ENCODE measurements around the gene TTC21A. TPM values are rescaled to one million over a fixed set of nuclear protein-coding genes. Genes with fewer than 3 reads are reported as not detected.

TTC21A gene
- total RNA-seq, 1 donor from 2014 or later = 3.9 TPM

DNA sequence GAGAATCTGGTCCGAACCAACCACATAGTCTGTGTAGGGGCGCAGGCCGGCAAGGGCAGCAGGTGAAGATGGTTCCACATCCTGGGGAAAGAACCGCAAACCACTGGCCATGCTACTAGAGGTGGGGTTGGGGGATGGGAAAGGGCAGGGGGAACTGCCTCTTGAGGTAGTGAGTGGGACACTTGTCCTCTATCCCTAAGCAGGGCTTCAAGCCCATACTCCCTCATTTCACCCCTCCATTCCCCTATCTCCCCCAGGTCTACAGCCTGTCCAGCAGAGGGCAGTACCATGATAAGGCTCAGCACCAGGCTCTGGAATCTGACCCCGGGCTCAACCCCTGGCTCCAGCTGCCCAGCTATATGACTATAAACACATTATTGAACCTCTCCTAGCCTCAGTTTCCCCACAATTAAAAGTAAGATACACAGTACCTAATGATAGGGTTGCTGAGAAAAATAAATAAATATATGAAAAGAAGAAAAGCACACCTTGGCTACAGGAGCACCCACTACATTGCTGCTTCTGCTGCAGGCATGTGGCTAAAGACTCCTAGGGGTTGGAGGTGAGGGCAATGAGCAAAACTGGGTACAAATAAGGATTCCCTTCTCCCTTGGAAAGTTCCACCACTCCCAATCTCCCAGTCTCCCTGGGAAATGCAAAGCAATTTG lies 6.3 kb upstream of the TTC21A start:
- H4K20me1 ChIP-seq (ENCODE audit: insufficient read depth, low read length) = peaks cover 76% of the 10 kb centered on the region
- H3K79me2 ChIP-seq (ENCODE audit: insufficient read depth, low read length) = peaks cover 53% of the 10 kb centered on the region
- H3K4me3 ChIP-seq (ENCODE audit: insufficient read depth, low read depth, low read length) = no peak overlapping the region
- Mint-ChIP-seq H3K4me1 (ENCODE audit: low read depth, unreplicated experiment) (peaks cover 24% of the 10 kb centered on the region), H3K4me3 (ENCODE audit: unreplicated experiment) (no peak overlapping the region), H3K36me3 (ENCODE audit: low read depth, unreplicated experiment) (peaks cover 3% of the 10 kb centered on the region), H3K27ac (ENCODE audit: unreplicated experiment) (no peak overlapping the region), H3K27me3 (ENCODE audit: low read depth, unreplicated experiment) (no peaks in the 10 kb centered on the region), H3K9me3 (ENCODE audit: unreplicated experiment) (no peaks in the 10 kb centered on the region)
- H3K4me1 ChIP-seq (ENCODE audit: insufficient read depth, low read length) = peaks cover 7% of the 10 kb centered on the region
- no peaks in the 10 kb centered on the region for H3K27me3 ChIP-seq (ENCODE audit: insufficient read depth, low read length)
- H2AFZ ChIP-seq (ENCODE audit: low read depth, low read length) = no peak overlapping the region
- H3K36me3 ChIP-seq (ENCODE audit: insufficient read depth, low read length) = peaks cover 21% of the 10 kb centered on the region
- no peaks in the 10 kb centered on the region for H3K9me3 ChIP-seq (ENCODE audit: insufficient read depth, low read depth, low read length)
- H3K27ac ChIP-seq (ENCODE audit: low read depth, low read length) = no peak overlapping the region
- H3K9ac ChIP-seq (ENCODE audit: low read length) = no peak overlapping the region
- no peak overlapping the region for H3K4me2 ChIP-seq (ENCODE audit: low read length)
- DNase-seq (ENCODE audit: low read depth) = no peak
- no peak for TF ChIP-seq EZH2 (IDR thresholded peaks at IDR 0.05; ENCODE audit: insufficient read depth, low read length)
- TF ChIP-seq, protein P1, sequence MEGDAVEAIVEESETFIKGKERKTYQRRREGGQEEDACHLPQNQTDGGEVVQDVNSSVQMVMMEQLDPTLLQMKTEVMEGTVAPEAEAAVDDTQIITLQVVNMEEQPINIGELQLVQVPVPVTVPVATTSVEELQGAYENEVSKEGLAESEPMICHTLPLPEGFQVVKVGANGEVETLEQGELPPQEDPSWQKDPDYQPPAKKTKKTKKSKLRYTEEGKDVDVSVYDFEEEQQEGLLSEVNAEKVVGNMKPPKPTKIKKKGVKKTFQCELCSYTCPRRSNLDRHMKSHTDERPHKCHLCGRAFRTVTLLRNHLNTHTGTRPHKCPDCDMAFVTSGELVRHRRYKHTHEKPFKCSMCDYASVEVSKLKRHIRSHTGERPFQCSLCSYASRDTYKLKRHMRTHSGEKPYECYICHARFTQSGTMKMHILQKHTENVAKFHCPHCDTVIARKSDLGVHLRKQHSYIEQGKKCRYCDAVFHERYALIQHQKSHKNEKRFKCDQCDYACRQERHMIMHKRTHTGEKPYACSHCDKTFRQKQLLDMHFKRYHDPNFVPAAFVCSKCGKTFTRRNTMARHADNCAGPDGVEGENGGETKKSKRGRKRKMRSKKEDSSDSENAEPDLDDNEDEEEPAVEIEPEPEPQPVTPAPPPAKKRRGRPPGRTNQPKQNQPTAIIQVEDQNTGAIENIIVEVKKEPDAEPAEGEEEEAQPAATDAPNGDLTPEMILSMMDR (IDR thresholded peaks at IDR 0.05; ENCODE audit: insufficient read depth, low read depth, low read length) = peak; percentile 56
- no peak for FAIRE-seq

- H3K27ac Mint-ChIP-seq (ENCODE audit: unreplicated experiment) = no peak overlapping the region
- Histone ChIP-seq H3K79me2 (ENCODE audit: insufficient read depth, low read length) (peaks cover 65% of the 10 kb centered on the region), H3K4me1 (ENCODE audit: insufficient read depth, low read length) (peaks cover 11% of the 10 kb centered on the region), H2AFZ (ENCODE audit: low read depth, low read length) (no peak overlapping the region), H3K4me2 (ENCODE audit: low read length) (no peak overlapping the region), H3K9ac (ENCODE audit: low read length) (no peak overlapping the region), H3K9me3 (ENCODE audit: insufficient read depth, low read depth, low read length) (no peaks in the 10 kb centered on the region), H3K27me3 (ENCODE audit: insufficient read depth, low read length) (no peaks in the 10 kb centered on the region), H3K4me3 (ENCODE audit: insufficient read depth, low read depth, low read length) (no peak overlapping the region), H4K20me1 (ENCODE audit: insufficient read depth, low read length) (peaks cover 73% of the 10 kb centered on the region), H3K36me3 (ENCODE audit: insufficient read depth, low read length) (peaks cover 12% of the 10 kb centered on the region), H3K27ac (ENCODE audit: low read depth, low read length) (no peak overlapping the region)
- FAIRE-seq (no peak), DNase-seq (ENCODE audit: low read depth) (no peak)
- H3K4me1 Mint-ChIP-seq (ENCODE audit: low read depth, unreplicated experiment) = peaks cover 15% of the 10 kb centered on the region
- peaks cover 3% of the 10 kb centered on the region for H3K36me3 Mint-ChIP-seq (ENCODE audit: low read depth, unreplicated experiment)
- H3K9me3 Mint-ChIP-seq (ENCODE audit: unreplicated experiment) = no peaks in the 10 kb centered on the region
- TF ChIP-seq EZH2 (IDR thresholded peaks at IDR 0.05; ENCODE audit: insufficient read depth, low read length) = no peak
- TF ChIP-seq, protein P1 (IDR thresholded peaks at IDR 0.05; ENCODE audit: insufficient read depth, low read depth, low read length) = no peak
- no peaks in the 10 kb centered on the region for H3K27me3 Mint-ChIP-seq (ENCODE audit: low read depth, unreplicated experiment)
- H3K4me3 Mint-ChIP-seq (ENCODE audit: unreplicated experiment) = no peak overlapping the region
These were observed 4.8 kb upstream of the TTC21A start for GRCh38 chr3:39102504-39103323.

All from astrocyte (in vitro differentiated cells and primary cell).